B cell (primary cell): ENCODE results near the gene BBIP1. TPM values are rescaled to one million over a fixed set of nuclear protein-coding genes. Genes with fewer than 3 reads are reported as not detected.

Experiments used
- ATAC-seq: fragments of 200-7000 bp; cut with Tn5 transposase; one replicate; pipeline ENCODE4 v1.10.0; 2021; ENCODE audit warnings: low read depth, mild to moderate bottlenecking, moderate number of reproducible peaks, moderate library complexity
- CTCF ChIA-PET: fragments of 350-600 bp; sonication (Branson Sonifier 250); formaldehyde crosslinking; loops from one replicate; lab custom pipeline; 2021; ENCODE audit warnings: antibody characterized with exemption, inconsistent platforms; lab: Charles Lee
- POLR2A ChIA-PET: fragments of 350-600 bp; sonication (Branson Sonifier 250); formaldehyde crosslinking; loops from one replicate; lab custom pipeline; 2021; ENCODE audit warnings: antibody characterized with exemption; lab: Charles Lee
- DNase-seq: peaks from one replicate; pipeline ENCODE4 v3.0.0; 2013
- H2AFZ ChIP-seq: 2 replicates; pipeline ENCODE4 v1.6.1; 2012; ENCODE audit warnings: mild to moderate bottlenecking, low read depth, low read length; ENCODE audit not compliant: insufficient read depth, poor library complexity, severe bottlenecking
- H3K27ac ChIP-seq, 2 donors: 1 replicate in 1 of 2; 2 replicates in 1 of 2; pipeline ENCODE4 v1.5.1; 2012 to 2013; ENCODE audit warnings: low read length in 2 of 2, mild to moderate bottlenecking in 2 of 2, moderate library complexity in 1 of 2
- H3K27me3 ChIP-seq, 4 experiments: fragments of 200-600 bp in 1 of 4; sonication (generic) in 1 of 4; replicated peaks in 1 of 4; 1 replicate in 2 of 4; 2 replicates in 2 of 4; pipeline versions ENCODE4 v1.6.1 to v1.7.0; 2013 to 2016; ENCODE audit warnings: low read length in 3 of 4, mild to moderate bottlenecking in 2 of 4, mixed read lengths in 1 of 4, moderate library complexity in 1 of 4; ENCODE audit not compliant: insufficient read depth in 4 of 4, control insufficient read depth in 3 of 4; ENCODE audit errors: control extremely low read depth in 1 of 4
- H3K36me3 ChIP-seq, 2 experiments: replicated peaks in 1 of 2; 1 replicate in 1 of 2; 2 replicates in 1 of 2; pipeline versions ENCODE4 v1.6.1 to v1.7.1; 2013; ENCODE audit warnings: low read length in 1 of 2; ENCODE audit not compliant: insufficient read depth in 2 of 2, control insufficient read depth in 1 of 2; ENCODE audit errors: control extremely low read depth in 1 of 2, extremely low read depth in 1 of 2
- H3K4me1 ChIP-seq, 2 donors: fragments of 200-600 bp in 1 of 2; sonication (generic) in 1 of 2; 1 replicate in 1 of 2; 2 replicates in 1 of 2; pipeline versions ENCODE4 v1.5.1 to v1.6.1; 2013 to 2017; ENCODE audit warnings: low read length in 2 of 2; ENCODE audit not compliant: control insufficient read depth in 2 of 2, insufficient read depth in 2 of 2
- H3K4me2 ChIP-seq: replicated peaks from 2 replicates; pipeline ENCODE3; 2012; ENCODE audit warnings: mild to moderate bottlenecking, low read depth, low read length; ENCODE audit not compliant: poor library complexity, severe bottlenecking
- H3K4me3 ChIP-seq, 5 experiments: fragments of 200-600 bp in 1 of 5; sonication (generic) in 1 of 5; 1 replicate in 3 of 5; 2 replicates in 2 of 5; pipeline versions ENCODE4 v1.5.1 to v1.7.0; 2011 to 2016; ENCODE audit warnings: low read length in 4 of 5, mild to moderate bottlenecking in 4 of 5, low read depth in 2 of 5, control low read depth in 1 of 5, moderate library complexity in 1 of 5; ENCODE audit not compliant: insufficient read depth in 1 of 5; ENCODE audit errors: control extremely low read depth in 1 of 5, extremely low read depth in 1 of 5
- H3K79me2 ChIP-seq: fragments of 200-600 bp; sonication (generic); one replicate; pipeline ENCODE4 v1.6.0; 2016; ENCODE audit warnings: low read length; ENCODE audit not compliant: control insufficient read depth, insufficient read depth
- H3K9ac ChIP-seq: fragments of 200-600 bp; sonication (generic); 2 replicates; pipeline ENCODE4 v1.6.1; 2017; ENCODE audit warnings: mild to moderate bottlenecking, low read length, moderate library complexity
- H3K9me3 ChIP-seq, 3 donors: one replicate each; pipeline versions ENCODE4 v1.6.1 to v1.7.1; 2013; ENCODE audit warnings: low read length in 2 of 3; ENCODE audit not compliant: control insufficient read depth in 2 of 3, insufficient read depth in 1 of 3; ENCODE audit errors: control extremely low read depth in 1 of 3
- H4K20me1 ChIP-seq: 2 replicates; pipeline ENCODE4 v1.6.0; 2012; ENCODE audit warnings: mild to moderate bottlenecking, low read length; ENCODE audit not compliant: insufficient read depth, control insufficient read depth, poor library complexity, severe bottlenecking
- H3K27ac Mint-ChIP-seq: one replicate; pipeline ENCODE4 v1.8.0; 2021; ENCODE audit warnings: mixed read lengths
- H3K27me3 Mint-ChIP-seq: one replicate; pipeline ENCODE4 v1.8.0; 2021; ENCODE audit warnings: mixed read lengths
- H3K4me1 Mint-ChIP-seq: one replicate; pipeline ENCODE4 v1.8.0; 2021; ENCODE audit warnings: mixed read lengths
- H3K4me3 Mint-ChIP-seq: one replicate; pipeline ENCODE4 v1.8.0; 2021; ENCODE audit warnings: mixed read lengths
- H3K9me3 Mint-ChIP-seq: one replicate; pipeline ENCODE4 v1.8.0; 2022; ENCODE audit warnings: mixed read lengths; ENCODE audit not compliant: insufficient read depth
- EZH2 ChIP-seq: IDR thresholded peaks from 2 replicates; pipeline ENCODE4 v1.6.1; 2012; ENCODE audit warnings: borderline replicate concordance, low read depth, mild to moderate bottlenecking, moderate library complexity, low read length; ENCODE audit not compliant: insufficient read depth, poor library complexity, severe bottlenecking
- WGBS: methylation state at CpG from one replicate; pipeline ENCODE4 v1.1.5; 2013; ENCODE audit warnings: missing lambda C conversion rate; ENCODE audit not compliant: insufficient coverage; 5-methylcytosine and 5-hydroxymethylcytosine counted together
- intact Hi-C: fragments of 100-400 bp; cut with micrococcal nuclease; formaldehyde crosslinking; loops from one replicate; pipeline ENCODE4 v1.10.0; 2022
- polyA plus RNA-seq: library from polyadenylated mRNA; depleted of rRNA; stranded (reverse); fragments of >200 nt; gene quantifications from 2 replicates; pipeline ENCODE4 v1.2.3, GENCODE V29; 2012
- total RNA-seq, 2 donors: library from RNA; stranded (reverse); fragments of 120-200 nt in 1 of 2; gene quantifications; 1 replicate in 1 of 2; 2 replicates in 1 of 2; pipeline versions ENCODE4 v1.2.3 to v1.2.4, GENCODE V29; 2013 to 2022
- TF ChIP-seq, protein P1 (sequence below): fragments of 200-600 bp; IDR thresholded peaks from one replicate; pipeline ENCODE4 v1.8.0; 2022; ENCODE audit warnings: antibody characterized with exemption, mild to moderate bottlenecking

The BBIP1 gene
- total and polyA plus RNA-seq, 2 donors (not counting 1 experiment from before 2014, with no cell fraction given) = 10.6 to 46.1 TPM

DNA sequence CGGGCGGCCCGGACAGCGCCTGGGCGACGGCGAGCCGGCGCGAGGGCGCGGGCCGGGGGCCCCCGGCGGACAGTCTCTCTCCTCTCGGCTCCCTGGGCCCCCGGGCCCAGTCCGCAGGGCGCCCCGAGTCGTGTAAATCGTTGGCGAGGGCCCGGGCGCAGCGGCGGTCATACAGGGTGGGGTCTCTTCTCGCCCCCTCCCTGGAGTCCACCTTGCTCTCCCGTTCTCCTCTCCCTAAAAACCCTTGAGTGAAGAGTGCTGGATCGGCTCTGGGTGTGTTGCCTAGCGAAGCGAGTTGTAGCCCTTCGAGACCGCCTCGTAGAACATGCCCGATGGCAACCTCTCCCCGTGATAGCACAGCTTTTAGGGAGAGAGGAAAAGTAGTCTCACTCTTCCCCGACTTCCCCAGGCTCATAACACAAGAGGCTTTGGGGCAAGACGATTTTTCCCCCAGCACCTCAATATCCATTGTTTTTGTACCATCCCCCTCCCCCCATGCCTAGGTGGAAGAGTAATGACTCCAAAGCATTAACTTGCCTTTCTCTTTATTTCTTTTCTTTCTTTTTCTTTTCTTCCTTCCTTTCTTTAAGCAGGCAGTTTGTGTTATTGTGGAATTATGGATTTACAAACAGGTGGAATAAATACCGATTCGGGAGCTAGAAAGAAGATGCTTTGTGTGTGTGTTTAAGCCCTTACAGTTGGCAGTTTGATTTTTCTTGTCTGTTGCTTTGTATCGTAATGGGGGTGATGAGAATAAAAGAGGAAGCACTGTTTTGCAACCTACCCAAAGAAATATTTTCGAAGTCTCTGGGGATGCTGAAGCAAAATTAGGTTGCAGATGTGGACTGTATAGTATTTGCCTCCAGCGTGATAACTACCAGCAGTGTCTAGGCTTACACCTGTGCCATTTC, 1.2 kb upstream of the BBIP1 start:
- Histone ChIP-seq H3K4me3 (peak overlapping the region; percentile 78 to 91 (median 90)), H3K79me2 (peaks cover 58% of the 10 kb centered on the region), H2AFZ (peak overlapping the region; percentile 22), H3K36me3 (peaks cover 2 to 4% of the 10 kb centered on the region in 2 experiments), H3K4me1 (peaks cover 17 to 41% of the 10 kb centered on the region in 2 donors), H3K4me2 (peak overlapping the region; percentile 70), H4K20me1 (peaks cover 27% of the 10 kb centered on the region), H3K9ac (peak overlapping the region; percentile 86), H3K27me3 (no peaks in the 10 kb centered on the region), H3K9me3 (no peaks in the 10 kb centered on the region), H3K27ac (peak overlapping the region; percentile 81 to 86)
- Mint-ChIP-seq H3K4me3 (peak overlapping the region; percentile 98), H3K27me3 (no peaks in the 10 kb centered on the region), H3K4me1 (peaks cover 54% of the 10 kb centered on the region), H3K27ac (peak overlapping the region; percentile 97), H3K9me3 (no peaks in the 10 kb centered on the region)
- under 1% methylated on average over 37 of the region's 44 CpGs for WGBS
- TF ChIP-seq, protein P1, sequence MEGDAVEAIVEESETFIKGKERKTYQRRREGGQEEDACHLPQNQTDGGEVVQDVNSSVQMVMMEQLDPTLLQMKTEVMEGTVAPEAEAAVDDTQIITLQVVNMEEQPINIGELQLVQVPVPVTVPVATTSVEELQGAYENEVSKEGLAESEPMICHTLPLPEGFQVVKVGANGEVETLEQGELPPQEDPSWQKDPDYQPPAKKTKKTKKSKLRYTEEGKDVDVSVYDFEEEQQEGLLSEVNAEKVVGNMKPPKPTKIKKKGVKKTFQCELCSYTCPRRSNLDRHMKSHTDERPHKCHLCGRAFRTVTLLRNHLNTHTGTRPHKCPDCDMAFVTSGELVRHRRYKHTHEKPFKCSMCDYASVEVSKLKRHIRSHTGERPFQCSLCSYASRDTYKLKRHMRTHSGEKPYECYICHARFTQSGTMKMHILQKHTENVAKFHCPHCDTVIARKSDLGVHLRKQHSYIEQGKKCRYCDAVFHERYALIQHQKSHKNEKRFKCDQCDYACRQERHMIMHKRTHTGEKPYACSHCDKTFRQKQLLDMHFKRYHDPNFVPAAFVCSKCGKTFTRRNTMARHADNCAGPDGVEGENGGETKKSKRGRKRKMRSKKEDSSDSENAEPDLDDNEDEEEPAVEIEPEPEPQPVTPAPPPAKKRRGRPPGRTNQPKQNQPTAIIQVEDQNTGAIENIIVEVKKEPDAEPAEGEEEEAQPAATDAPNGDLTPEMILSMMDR = no peak
- TF ChIP-seq EZH2 = no peak
- CTCF ChIA-PET = interaction anchor here (0.6 to 1.0 kb wide), 3 partner anchors 117 to 787 kb away, joined by 3 read pairs; partner anchors contain the start of gene SMC3
- POLR2A ChIA-PET = no interaction called here
- DNase-seq (peak; percentile 87), ATAC-seq (peak; percentile 19)
- intact Hi-C loops = loop anchor here (1.0 to 5.0 kb wide), 9 partner anchors 47 to 911 kb away; partner anchors contain the start of genes DUSP5 and SMC3
